B cell (primary cell): ENCODE data around the gene AGRN. TPM values are rescaled to one million over a fixed set of nuclear protein-coding genes. Genes with fewer than 3 reads are reported as not detected.

Experiments
- ATAC-seq: fragments of 200-7000 bp; cut with Tn5 transposase; one replicate; pipeline ENCODE4 v1.10.0; 2021; ENCODE audit warnings: low read depth, mild to moderate bottlenecking, moderate number of reproducible peaks, moderate library complexity
- CTCF ChIA-PET: fragments of 350-600 bp; sonication (Branson Sonifier 250); formaldehyde crosslinking; loops from one replicate; lab custom pipeline; 2021; ENCODE audit warnings: antibody characterized with exemption, inconsistent platforms; lab: Charles Lee
- POLR2A ChIA-PET: fragments of 350-600 bp; sonication (Branson Sonifier 250); formaldehyde crosslinking; loops from one replicate; lab custom pipeline; 2021; ENCODE audit warnings: antibody characterized with exemption; lab: Charles Lee
- DNase-seq: peaks from one replicate; pipeline ENCODE4 v3.0.0; 2013
- H2AFZ ChIP-seq: 2 replicates; pipeline ENCODE4 v1.6.1; 2012; ENCODE audit warnings: mild to moderate bottlenecking, low read depth, low read length; ENCODE audit not compliant: insufficient read depth, poor library complexity, severe bottlenecking
- H3K27ac ChIP-seq, 2 donors: 1 replicate in 1 of 2; 2 replicates in 1 of 2; pipeline ENCODE4 v1.5.1; 2012 to 2013; ENCODE audit warnings: low read length in 2 of 2, mild to moderate bottlenecking in 2 of 2, moderate library complexity in 1 of 2
- H3K27me3 ChIP-seq, 4 experiments: fragments of 200-600 bp in 1 of 4; sonication (generic) in 1 of 4; replicated peaks in 1 of 4; 1 replicate in 2 of 4; 2 replicates in 2 of 4; pipeline versions ENCODE4 v1.6.1 to v1.7.0; 2013 to 2016; ENCODE audit warnings: low read length in 3 of 4, mild to moderate bottlenecking in 2 of 4, mixed read lengths in 1 of 4, moderate library complexity in 1 of 4; ENCODE audit not compliant: insufficient read depth in 4 of 4, control insufficient read depth in 3 of 4; ENCODE audit errors: control extremely low read depth in 1 of 4
- H3K36me3 ChIP-seq, 2 experiments: replicated peaks in 1 of 2; 1 replicate in 1 of 2; 2 replicates in 1 of 2; pipeline versions ENCODE4 v1.6.1 to v1.7.1; 2013; ENCODE audit warnings: low read length in 1 of 2; ENCODE audit not compliant: insufficient read depth in 2 of 2, control insufficient read depth in 1 of 2; ENCODE audit errors: control extremely low read depth in 1 of 2, extremely low read depth in 1 of 2
- H3K4me1 ChIP-seq, 2 donors: fragments of 200-600 bp in 1 of 2; sonication (generic) in 1 of 2; 1 replicate in 1 of 2; 2 replicates in 1 of 2; pipeline versions ENCODE4 v1.5.1 to v1.6.1; 2013 to 2017; ENCODE audit warnings: low read length in 2 of 2; ENCODE audit not compliant: control insufficient read depth in 2 of 2, insufficient read depth in 2 of 2
- H3K4me2 ChIP-seq: replicated peaks from 2 replicates; pipeline ENCODE3; 2012; ENCODE audit warnings: mild to moderate bottlenecking, low read depth, low read length; ENCODE audit not compliant: poor library complexity, severe bottlenecking
- H3K4me3 ChIP-seq, 5 experiments: fragments of 200-600 bp in 1 of 5; sonication (generic) in 1 of 5; 1 replicate in 3 of 5; 2 replicates in 2 of 5; pipeline versions ENCODE4 v1.5.1 to v1.7.0; 2011 to 2016; ENCODE audit warnings: low read length in 4 of 5, mild to moderate bottlenecking in 4 of 5, low read depth in 2 of 5, control low read depth in 1 of 5, moderate library complexity in 1 of 5; ENCODE audit not compliant: insufficient read depth in 1 of 5; ENCODE audit errors: control extremely low read depth in 1 of 5, extremely low read depth in 1 of 5
- H3K79me2 ChIP-seq: fragments of 200-600 bp; sonication (generic); one replicate; pipeline ENCODE4 v1.6.0; 2016; ENCODE audit warnings: low read length; ENCODE audit not compliant: control insufficient read depth, insufficient read depth
- H3K9ac ChIP-seq: fragments of 200-600 bp; sonication (generic); 2 replicates; pipeline ENCODE4 v1.6.1; 2017; ENCODE audit warnings: mild to moderate bottlenecking, low read length, moderate library complexity
- H3K9me3 ChIP-seq, 3 donors: one replicate each; pipeline versions ENCODE4 v1.6.1 to v1.7.1; 2013; ENCODE audit warnings: low read length in 2 of 3; ENCODE audit not compliant: control insufficient read depth in 2 of 3, insufficient read depth in 1 of 3; ENCODE audit errors: control extremely low read depth in 1 of 3
- H4K20me1 ChIP-seq: 2 replicates; pipeline ENCODE4 v1.6.0; 2012; ENCODE audit warnings: mild to moderate bottlenecking, low read length; ENCODE audit not compliant: insufficient read depth, control insufficient read depth, poor library complexity, severe bottlenecking
- H3K27ac Mint-ChIP-seq: one replicate; pipeline ENCODE4 v1.8.0; 2021; ENCODE audit warnings: mixed read lengths
- H3K27me3 Mint-ChIP-seq: one replicate; pipeline ENCODE4 v1.8.0; 2021; ENCODE audit warnings: mixed read lengths
- H3K4me1 Mint-ChIP-seq: one replicate; pipeline ENCODE4 v1.8.0; 2021; ENCODE audit warnings: mixed read lengths
- H3K4me3 Mint-ChIP-seq: one replicate; pipeline ENCODE4 v1.8.0; 2021; ENCODE audit warnings: mixed read lengths
- H3K9me3 Mint-ChIP-seq: one replicate; pipeline ENCODE4 v1.8.0; 2022; ENCODE audit warnings: mixed read lengths; ENCODE audit not compliant: insufficient read depth
- EZH2 ChIP-seq: IDR thresholded peaks from 2 replicates; pipeline ENCODE4 v1.6.1; 2012; ENCODE audit warnings: borderline replicate concordance, low read depth, mild to moderate bottlenecking, moderate library complexity, low read length; ENCODE audit not compliant: insufficient read depth, poor library complexity, severe bottlenecking
- WGBS: methylation state at CpG from one replicate; pipeline ENCODE4 v1.1.5; 2013; ENCODE audit warnings: missing lambda C conversion rate; ENCODE audit not compliant: insufficient coverage; 5-methylcytosine and 5-hydroxymethylcytosine counted together
- intact Hi-C: fragments of 100-400 bp; cut with micrococcal nuclease; formaldehyde crosslinking; loops from one replicate; pipeline ENCODE4 v1.10.0; 2022
- polyA plus RNA-seq: library from polyadenylated mRNA; depleted of rRNA; stranded (reverse); fragments of >200 nt; gene quantifications from 2 replicates; pipeline ENCODE4 v1.2.3, GENCODE V29; 2012
- total RNA-seq, 2 donors: library from RNA; stranded (reverse); fragments of 120-200 nt in 1 of 2; gene quantifications; 1 replicate in 1 of 2; 2 replicates in 1 of 2; pipeline versions ENCODE4 v1.2.3 to v1.2.4, GENCODE V29; 2013 to 2022
- TF ChIP-seq, protein P1 (sequence below): fragments of 200-600 bp; IDR thresholded peaks from one replicate; pipeline ENCODE4 v1.8.0; 2022; ENCODE audit warnings: antibody characterized with exemption, mild to moderate bottlenecking

Gene AGRN
- total and polyA plus RNA-seq, 2 donors (not counting 1 experiment from before 2014, with no cell fraction given), result 7.3 to 31.3 TPM

DNA sequence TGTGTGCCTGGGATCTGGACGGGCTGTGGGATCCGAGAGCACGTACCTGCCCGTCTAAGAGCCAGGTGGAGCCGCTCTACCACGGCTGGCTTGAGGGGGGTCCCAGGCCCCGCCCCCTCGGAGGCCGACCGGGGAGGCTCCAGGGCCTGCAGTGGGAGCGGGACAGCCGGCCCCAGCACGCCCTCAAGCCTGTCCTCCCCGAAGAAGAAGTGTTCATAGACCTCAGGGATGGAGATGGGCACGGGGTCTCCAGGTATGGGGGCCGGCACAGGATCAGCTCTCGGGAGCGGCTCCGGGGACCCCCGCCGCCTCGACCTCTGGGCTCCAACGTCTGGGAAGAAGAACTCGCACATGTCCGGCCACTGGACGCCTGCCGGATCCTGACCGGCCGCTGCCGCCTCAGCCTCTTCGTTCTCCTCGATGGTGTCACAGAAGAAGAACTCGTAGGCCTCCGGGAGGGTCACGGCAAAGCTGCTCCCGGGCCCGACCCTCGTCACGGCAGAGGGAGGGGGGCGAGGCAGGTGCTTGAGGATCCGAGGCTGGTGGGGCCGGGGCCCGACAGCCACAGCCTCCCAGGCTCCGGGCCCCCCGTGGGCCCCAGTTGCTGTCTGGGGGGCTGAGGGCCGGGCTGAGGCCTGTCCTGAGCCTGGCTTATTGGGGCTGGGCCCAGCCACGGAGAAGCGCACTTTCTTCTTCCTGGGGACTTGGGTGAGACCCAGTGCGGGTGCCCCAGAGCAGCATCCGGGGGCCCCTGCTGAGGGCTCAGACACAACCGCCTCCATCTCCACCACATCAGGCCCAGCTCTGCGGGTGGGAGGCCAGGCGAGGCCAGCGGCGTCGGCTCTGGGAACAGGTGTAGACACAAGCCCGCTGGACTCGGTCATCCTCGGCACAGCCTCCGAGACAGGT lies 40.8 kb upstream of the AGRN start:
- CTCF ChIA-PET, result no interaction called here
- intact Hi-C loops, result no loop called here
- Mint-ChIP-seq H3K27me3 (peaks cover 30% of the 10 kb centered on the region), H3K9me3 (no peaks in the 10 kb centered on the region), H3K4me1 (peaks cover 7% of the 10 kb centered on the region), H3K4me3 (no peak overlapping the region), H3K27ac (no peak overlapping the region)
- no peak overlapping the region for H3K9ac ChIP-seq
- peaks cover 0 to 41% (median 6%) of the 10 kb centered on the region in 4 experiments for H3K27me3 ChIP-seq
- WGBS, result 91% methylated on average over 58 of the region's 60 CpGs
- ATAC-seq (no peak), DNase-seq (no peak)
- peaks cover 0 to 11% (median 0%) of the 10 kb centered on the region in 3 donors for H3K9me3 ChIP-seq
- H3K4me3 ChIP-seq, result no peak overlapping the region
- TF ChIP-seq, protein P1, sequence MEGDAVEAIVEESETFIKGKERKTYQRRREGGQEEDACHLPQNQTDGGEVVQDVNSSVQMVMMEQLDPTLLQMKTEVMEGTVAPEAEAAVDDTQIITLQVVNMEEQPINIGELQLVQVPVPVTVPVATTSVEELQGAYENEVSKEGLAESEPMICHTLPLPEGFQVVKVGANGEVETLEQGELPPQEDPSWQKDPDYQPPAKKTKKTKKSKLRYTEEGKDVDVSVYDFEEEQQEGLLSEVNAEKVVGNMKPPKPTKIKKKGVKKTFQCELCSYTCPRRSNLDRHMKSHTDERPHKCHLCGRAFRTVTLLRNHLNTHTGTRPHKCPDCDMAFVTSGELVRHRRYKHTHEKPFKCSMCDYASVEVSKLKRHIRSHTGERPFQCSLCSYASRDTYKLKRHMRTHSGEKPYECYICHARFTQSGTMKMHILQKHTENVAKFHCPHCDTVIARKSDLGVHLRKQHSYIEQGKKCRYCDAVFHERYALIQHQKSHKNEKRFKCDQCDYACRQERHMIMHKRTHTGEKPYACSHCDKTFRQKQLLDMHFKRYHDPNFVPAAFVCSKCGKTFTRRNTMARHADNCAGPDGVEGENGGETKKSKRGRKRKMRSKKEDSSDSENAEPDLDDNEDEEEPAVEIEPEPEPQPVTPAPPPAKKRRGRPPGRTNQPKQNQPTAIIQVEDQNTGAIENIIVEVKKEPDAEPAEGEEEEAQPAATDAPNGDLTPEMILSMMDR, result no peak
- no peak for TF ChIP-seq EZH2
- no peaks in the 10 kb centered on the region for H3K36me3 ChIP-seq
- no peak overlapping the region for H2AFZ ChIP-seq
- no peak overlapping the region for H3K4me2 ChIP-seq
- no peaks in the 10 kb centered on the region for H4K20me1 ChIP-seq
- H3K27ac ChIP-seq, result no peak overlapping the region
- no peaks in the 10 kb centered on the region for H3K79me2 ChIP-seq
- H3K4me1 ChIP-seq, result peaks cover 10% of the 10 kb centered on the region in 2 donors
- POLR2A ChIA-PET, result no interaction called here

DNA sequence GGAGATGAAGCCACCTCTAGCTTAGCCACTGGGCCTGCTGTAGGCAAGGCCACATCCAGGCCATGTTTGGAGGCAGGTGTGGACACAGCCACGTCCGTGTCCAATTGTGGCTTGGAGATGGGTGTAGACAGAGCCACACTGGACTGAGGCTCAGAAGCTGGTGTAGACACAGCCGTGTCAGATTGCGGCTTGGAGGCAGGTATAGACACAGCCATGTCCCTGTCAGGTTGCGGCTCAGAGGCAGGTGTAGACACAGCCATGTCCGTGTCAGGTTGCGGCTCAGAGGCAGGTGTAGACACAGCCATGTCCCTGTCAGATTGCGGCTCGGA lies 40.2 kb upstream of the AGRN start:
- no peaks in the 10 kb centered on the region for H3K9me3 Mint-ChIP-seq
- ChIA-PET POLR2A (no interaction called here), CTCF (no interaction called here)
- no peak for TF ChIP-seq EZH2
- TF ChIP-seq, protein P1, result no peak
- Histone ChIP-seq H3K36me3 (no peaks in the 10 kb centered on the region), H3K9ac (no peak overlapping the region), H3K4me2 (no peak overlapping the region), H2AFZ (no peak overlapping the region), H3K4me1 (peaks cover 10 to 13% of the 10 kb centered on the region in 2 donors), H3K79me2 (no peaks in the 10 kb centered on the region), H3K27me3 (peaks cover 0 to 41% (median 6%) of the 10 kb centered on the region in 4 experiments), H3K4me3 (no peak overlapping the region), H3K9me3 (peaks cover 0 to 11% (median 0%) of the 10 kb centered on the region in 3 donors), H4K20me1 (no peaks in the 10 kb centered on the region), H3K27ac (no peak overlapping the region)
- no peak overlapping the region for H3K27ac Mint-ChIP-seq
- DNase-seq, result no peak
- H3K4me1 Mint-ChIP-seq, result peaks cover 7% of the 10 kb centered on the region
- H3K4me3 Mint-ChIP-seq, result no peak overlapping the region
- ATAC-seq, result no peak
- peaks cover 26% of the 10 kb centered on the region for H3K27me3 Mint-ChIP-seq
- 96% methylated on average over 9 of the region's 9 CpGs for WGBS
- intact Hi-C loops, result no loop called here
